ENCODE data around the gene DOCK7. TPM values are rescaled to one million over a fixed set of nuclear protein-coding genes. Genes with fewer than 3 reads are reported as not detected.

The DOCK7 gene
- total RNA-seq, 1 donor from 2014 or later: 36.5 TPM

DNA sequence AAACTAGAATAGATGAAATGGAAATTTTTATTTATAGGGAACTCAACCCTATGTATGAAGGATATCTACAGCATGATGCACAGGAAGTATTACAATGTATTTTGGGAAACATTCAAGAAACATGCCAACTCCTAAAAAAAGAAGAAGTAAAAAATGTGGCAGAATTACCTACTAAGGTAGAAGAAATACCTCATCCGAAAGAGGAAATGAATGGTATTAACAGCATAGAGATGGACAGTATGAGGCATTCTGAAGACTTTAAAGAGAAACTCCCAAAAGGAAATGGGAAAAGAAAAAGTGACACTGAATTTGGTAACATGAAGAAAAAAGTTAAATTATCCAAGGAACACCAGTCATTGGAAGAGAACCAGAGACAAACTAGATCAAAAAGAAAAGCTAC lies 243.5 kb downstream of the DOCK7 start:
- H3K36me3 ChIP-seq: peaks cover 83% of the 10 kb centered on the region
- no peak overlapping the region for H3K27ac ChIP-seq
- intact Hi-C loops (cut with DNase I): no loop called here
- H3K27me3 ChIP-seq (ENCODE audit: low read depth): no peaks in the 10 kb centered on the region
- ATAC-seq: no peak
- H3K4me3 ChIP-seq: no peak overlapping the region
- no peak for DNase-seq
- TF ChIP-seq, protein P1, sequence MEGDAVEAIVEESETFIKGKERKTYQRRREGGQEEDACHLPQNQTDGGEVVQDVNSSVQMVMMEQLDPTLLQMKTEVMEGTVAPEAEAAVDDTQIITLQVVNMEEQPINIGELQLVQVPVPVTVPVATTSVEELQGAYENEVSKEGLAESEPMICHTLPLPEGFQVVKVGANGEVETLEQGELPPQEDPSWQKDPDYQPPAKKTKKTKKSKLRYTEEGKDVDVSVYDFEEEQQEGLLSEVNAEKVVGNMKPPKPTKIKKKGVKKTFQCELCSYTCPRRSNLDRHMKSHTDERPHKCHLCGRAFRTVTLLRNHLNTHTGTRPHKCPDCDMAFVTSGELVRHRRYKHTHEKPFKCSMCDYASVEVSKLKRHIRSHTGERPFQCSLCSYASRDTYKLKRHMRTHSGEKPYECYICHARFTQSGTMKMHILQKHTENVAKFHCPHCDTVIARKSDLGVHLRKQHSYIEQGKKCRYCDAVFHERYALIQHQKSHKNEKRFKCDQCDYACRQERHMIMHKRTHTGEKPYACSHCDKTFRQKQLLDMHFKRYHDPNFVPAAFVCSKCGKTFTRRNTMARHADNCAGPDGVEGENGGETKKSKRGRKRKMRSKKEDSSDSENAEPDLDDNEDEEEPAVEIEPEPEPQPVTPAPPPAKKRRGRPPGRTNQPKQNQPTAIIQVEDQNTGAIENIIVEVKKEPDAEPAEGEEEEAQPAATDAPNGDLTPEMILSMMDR (IDR thresholded peaks at IDR 0.05): no peak
- H3K9me3 ChIP-seq: no peaks in the 10 kb centered on the region
- peaks cover 13% of the 10 kb centered on the region for H3K4me1 ChIP-seq

DNA sequence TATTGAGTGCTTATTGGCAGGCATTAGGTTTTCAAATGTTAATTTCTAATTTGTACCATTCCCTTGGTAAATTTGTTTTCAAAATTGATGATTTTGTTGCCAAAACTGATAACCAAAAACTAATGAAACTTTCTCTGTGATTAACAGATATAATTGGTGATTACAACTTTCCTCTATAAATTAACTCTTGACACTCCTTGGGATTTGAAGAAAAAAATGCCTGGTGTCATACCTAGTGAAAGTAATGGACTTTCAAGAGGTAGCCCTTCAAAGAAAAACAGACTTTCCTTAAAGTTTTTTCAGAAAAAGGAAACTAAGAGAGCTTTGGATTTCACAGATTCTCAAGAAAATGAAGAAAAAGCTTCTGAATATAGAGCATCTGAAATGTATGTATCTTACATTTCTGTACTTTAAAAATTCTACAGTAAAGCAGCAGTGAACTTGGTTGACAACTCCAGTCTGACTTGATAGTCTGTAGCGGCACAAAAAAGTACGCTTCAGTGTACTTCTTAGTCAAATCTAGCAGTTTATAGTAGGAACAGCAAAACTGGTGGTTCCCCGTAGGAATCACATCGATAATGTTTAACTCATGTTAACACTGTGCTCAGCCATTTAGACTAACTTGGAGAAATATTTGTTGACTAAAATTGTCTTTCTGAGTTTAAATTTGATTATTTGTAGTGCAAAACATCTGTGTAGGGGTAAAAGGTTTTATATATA lies 248.4 kb downstream of the DOCK7 start:
- intact Hi-C loops (cut with DNase I): no loop called here
- Histone ChIP-seq H3K27me3 (ENCODE audit: low read depth) (no peaks in the 10 kb centered on the region), H3K4me3 (no peak overlapping the region), H3K27ac (no peak overlapping the region), H3K36me3 (peaks cover 35% of the 10 kb centered on the region), H3K9me3 (no peaks in the 10 kb centered on the region), H3K4me1 (peaks cover 39% of the 10 kb centered on the region)
- no peak for ATAC-seq
- TF ChIP-seq, protein P1 (IDR thresholded peaks at IDR 0.05): no peak
- no peak for DNase-seq

DNA sequence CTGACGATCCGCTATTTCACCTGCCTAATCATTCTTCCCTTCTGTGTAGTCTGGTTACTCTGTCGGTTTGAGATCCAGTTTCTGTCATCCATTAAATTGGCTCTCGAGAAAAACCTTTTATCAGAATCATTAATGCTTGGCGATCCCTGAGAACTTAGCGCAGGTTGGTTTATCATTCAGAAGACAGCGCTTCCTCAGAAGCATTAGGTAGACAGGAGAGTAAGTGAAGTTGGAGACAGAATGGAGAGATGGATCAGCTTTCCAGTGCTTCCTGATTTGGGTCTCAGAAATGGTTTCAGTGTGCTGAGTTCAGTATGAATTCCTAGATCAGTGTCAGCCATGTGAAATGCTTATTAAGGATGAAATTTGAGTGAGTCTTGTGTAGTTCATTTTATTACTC lies 250.0 kb downstream of the DOCK7 start:
- Histone ChIP-seq H3K27me3 (ENCODE audit: low read depth) (no peaks in the 10 kb centered on the region), H3K4me1 (peaks cover 39% of the 10 kb centered on the region), H3K9me3 (no peaks in the 10 kb centered on the region), H3K27ac (no peak overlapping the region), H3K4me3 (peak overlapping the region; percentile 98), H3K36me3 (peaks cover 20% of the 10 kb centered on the region)
- TF ChIP-seq, protein P1 (IDR thresholded peaks at IDR 0.05): no peak
- intact Hi-C loops (cut with DNase I): no loop called here
- DNase-seq (no peak), ATAC-seq (no peak)

DNA sequence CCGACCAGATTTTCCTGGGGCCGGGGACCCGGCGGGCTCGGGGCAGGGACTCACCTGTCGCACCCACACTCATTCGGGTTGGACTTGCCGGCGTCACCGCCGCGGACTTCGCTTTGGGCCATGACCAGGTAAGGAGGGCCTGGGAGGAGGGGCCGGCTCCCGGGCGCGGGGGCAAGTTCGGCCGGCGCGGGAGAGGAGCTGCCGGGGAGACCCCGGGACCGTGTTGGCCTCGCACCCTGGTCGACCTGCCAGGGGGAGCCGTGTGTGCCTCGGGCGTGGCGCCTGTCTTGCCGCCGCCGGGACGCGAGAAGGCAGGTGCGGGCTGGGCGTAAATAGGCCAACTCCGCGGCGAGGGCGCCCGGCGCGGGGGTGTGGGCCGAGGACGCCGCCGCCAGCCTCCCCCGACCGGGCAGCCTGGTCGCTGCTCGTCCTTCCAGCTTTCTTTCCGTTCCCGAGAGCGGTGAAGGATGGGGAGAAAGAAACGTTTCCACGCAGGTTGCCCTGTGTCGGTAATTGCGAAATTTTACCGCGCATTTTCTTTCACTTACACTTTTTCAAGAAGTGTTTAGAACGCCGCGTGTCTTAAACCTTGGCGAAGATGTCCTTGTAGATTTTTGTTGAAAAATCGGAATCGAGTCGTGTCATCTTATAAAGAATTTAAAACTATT lies 250.8 kb downstream of the DOCK7 start:
- TF ChIP-seq, protein P1 (IDR thresholded peaks at IDR 0.05): no peak
- DNase-seq: no peak
- peaks cover 39% of the 10 kb centered on the region for H3K4me1 ChIP-seq
- intact Hi-C loops (cut with DNase I): no loop called here
- peak overlapping the region; percentile 98 for H3K4me3 ChIP-seq
- H3K27me3 ChIP-seq (ENCODE audit: low read depth): no peaks in the 10 kb centered on the region
- no peaks in the 10 kb centered on the region for H3K9me3 ChIP-seq
- H3K36me3 ChIP-seq: peaks cover 12% of the 10 kb centered on the region
- peak overlapping the region; percentile 99 for H3K27ac ChIP-seq
- ATAC-seq: peak; percentile 6 to 34

DNA sequence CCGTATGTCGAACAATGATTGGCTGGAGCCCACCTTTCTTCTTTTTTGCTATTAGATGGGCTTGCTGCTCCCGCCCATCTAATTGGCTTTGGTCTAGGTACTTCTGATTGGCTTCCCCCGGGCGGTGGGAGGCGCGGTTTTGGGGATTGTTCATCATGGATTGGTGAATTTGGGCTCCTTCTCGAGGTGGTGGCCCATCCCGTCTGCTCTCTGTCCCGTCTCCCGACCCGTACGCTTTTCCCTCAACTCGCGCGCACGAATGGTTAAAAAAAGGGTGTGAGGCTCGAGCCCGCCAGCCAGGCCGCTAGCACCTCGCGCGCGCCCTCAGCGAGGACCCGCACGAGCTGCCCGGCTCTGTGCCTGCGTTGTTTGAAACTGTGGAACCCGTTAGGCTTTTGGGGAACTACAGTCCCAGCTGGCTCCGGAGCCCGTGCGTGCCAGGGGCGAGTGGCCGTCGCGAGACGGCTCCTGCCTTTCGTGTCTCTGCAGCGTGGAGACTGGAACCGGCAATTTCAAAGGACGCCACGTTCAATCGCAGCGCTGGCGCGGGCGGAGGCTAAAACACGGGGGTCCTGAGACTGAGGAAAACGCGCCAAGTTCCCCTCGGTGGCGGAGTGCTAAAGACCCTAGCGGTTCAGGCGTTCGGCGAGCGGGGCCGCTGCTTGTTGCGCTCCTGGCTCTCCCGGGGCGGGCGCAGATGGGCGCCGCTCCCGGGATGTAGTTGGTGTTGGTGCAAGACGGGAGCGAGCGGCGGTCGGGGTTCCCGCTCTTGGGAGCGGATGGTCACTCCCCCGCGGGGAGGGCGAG lies 251.5 kb downstream of the DOCK7 start, which contains the start of gene USP1:
USP1 (plus strand) TSS at position 584 of the 807 bp plus-strand sequence. CDS start 2,819 bp downstream, outside the sequence.
- peak within 1 kb of the TSS; percentile 98 for H3K4me3 ChIP-seq
- TF ChIP-seq, protein P1 (IDR thresholded peaks at IDR 0.05): no peak
- ATAC-seq: peak; percentile 95 to 96
- intact Hi-C loops (cut with DNase I): no loop called here
- peaks cover 5% of the 10 kb centered on the region for H3K36me3 ChIP-seq
- no peaks in the 10 kb centered on the region for H3K27me3 ChIP-seq (ENCODE audit: low read depth)
- no peaks in the 10 kb centered on the region for H3K9me3 ChIP-seq
- H3K27ac ChIP-seq: peak within 1 kb of the TSS; percentile 99
- peak; percentile 97 for DNase-seq
- peaks cover 39% of the 10 kb centered on the region for H3K4me1 ChIP-seq
